HL-60/S4 (cell line): ENCODE data around the gene TSPAN16.

Source experiments
- in situ Hi-C: fragments of 300-500 bp; cut with MboI; formaldehyde crosslinking; loops from 2 replicates; pipeline ENCODE4 v1.14.3; 2022; ENCODE audit warnings: low sequenced_read_pairs

TSPAN16 gene

GRCh38 chr19:11267316-11268085 is 28.5 kb upstream of the TSPAN16 start:
- in situ Hi-C loops = no loop called here

DNA sequence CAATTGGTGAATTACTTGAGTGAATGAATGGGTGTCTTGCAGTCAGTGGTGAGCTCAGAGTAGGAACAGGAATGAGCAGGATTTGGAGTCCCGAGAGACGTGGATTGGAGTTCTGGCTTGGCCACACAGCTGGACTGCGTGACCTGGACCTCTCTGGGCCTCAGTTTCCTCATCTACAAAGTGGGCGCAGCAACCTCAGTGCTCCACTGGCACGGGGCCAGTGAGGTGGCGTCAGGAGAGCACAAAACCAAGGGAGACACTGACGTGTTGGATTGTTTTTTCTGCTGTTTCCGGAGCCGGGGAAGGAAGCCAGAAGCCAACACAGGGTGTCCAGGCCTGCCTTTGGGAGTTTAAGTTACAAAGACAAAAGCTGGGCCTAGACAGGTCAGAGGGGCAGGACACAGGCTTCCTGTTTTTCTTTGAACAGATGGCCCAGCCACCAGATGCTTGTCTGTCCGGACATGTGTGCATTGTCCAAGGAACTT is 27.1 kb upstream of the TSPAN16 start:
- in situ Hi-C loops = no loop called here

- in situ Hi-C loops = no loop called here
These were observed 26.6 kb upstream of the TSPAN16 start for GRCh38 chr19:11269408-11269807.

DNA sequence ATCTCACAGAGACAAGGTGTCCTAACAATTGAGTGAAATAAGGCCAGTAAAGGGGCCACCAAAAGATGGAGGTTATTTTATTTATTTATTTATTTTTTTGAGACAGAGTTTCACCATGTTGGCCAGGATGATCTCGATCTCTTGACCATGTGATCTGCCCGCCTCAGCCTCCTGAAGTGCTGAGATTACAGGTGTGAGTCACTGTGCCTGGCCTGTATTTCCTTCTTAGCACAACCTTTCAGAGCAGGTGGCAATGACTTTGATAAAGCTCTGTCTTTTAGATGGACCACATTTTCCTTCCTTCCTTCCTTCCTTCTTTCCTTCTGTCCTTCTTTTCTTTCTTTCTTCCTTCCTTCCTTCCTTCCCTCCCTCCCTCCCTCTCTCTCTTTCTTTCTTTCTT is 22.7 kb upstream of the TSPAN16 start:
- in situ Hi-C loops = no loop called here

- in situ Hi-C loops = no loop called here
These were observed 22.0 kb upstream of the TSPAN16 start for GRCh38 chr19:11273989-11274388.

GRCh38 chr19:11274533-11275086 is 21.4 kb upstream of the TSPAN16 start:
- in situ Hi-C loops = no loop called here

GRCh38 chr19:11278670-11279069 is 17.3 kb upstream of the TSPAN16 start:
- in situ Hi-C loops = no loop called here

DNA sequence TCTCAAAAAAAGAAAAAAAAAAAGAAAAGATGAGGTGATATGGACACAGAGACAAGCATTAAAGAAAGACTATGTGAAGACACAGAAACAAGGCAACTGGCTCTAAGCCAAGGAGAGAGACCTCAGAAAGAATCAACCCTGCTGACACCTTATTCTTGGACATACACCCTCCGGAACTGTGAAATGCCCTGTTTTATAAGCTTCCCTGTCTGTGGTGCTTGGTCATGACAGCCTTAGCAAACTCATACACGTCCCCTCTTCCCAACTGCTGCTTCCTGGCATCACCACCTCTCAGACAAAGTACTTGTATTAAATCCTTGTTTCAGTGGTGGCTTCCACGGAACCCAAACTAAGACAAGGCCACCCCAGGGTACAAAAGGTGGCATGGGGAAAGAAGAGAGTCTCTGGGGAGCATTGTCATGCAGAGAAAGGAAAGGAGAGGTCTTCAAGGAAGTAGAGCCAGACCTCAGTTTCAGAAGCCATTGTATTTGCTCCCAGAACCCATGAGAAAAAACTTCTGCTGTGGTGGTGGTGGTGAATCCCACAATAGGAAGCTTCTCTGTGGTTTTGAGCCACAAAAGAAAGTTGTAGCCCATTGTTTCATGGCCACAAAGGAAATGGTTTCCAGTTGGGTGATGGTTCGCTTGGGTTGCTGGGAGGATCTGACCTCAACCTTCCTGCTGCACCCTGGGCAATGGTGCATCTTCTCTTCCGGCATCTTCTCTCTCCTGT is 16.3 kb upstream of the TSPAN16 start:
- in situ Hi-C loops = no loop called here

DNA sequence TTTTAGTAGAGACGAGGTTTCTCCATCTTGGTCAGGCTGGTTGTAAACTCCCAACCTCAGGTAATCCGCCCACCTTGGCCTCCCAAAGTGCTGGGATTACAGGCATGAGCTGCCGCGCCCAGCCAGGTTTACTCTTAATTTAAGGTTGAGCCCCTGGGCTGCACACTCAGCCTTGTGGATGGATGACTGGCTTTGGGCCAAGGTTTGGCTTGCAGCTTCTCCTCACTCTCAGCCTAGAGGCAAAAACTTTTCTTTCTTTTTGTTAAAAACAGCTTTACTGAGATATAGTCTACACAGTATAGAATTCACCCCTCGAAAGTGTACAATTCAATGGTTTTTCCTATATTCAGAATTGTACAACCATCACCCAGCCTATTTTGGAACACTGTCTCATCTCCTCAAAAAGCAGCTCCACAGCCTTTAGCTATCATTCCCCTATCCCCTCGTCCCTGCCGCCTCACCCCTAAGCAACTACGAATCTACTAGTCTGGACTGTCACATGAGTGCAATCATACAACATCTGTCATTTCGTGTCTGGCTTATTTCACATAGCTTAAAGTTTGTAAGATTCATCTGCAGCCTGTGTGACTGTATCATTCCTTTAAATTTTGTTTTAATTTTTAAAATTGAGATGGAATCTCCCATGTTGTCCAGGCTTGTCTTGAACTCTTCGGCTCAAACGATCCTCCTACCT is 14.5 kb upstream of the TSPAN16 start:
- in situ Hi-C loops = no loop called here

- in situ Hi-C loops = no loop called here
These were observed 11.4 kb upstream of the TSPAN16 start for GRCh38 chr19:11284515-11284914.

GRCh38 chr19:11286312-11286974 is 9.5 kb upstream of the TSPAN16 start:
- in situ Hi-C loops = no loop called here

GRCh38 chr19:11288349-11288748 is 7.6 kb upstream of the TSPAN16 start:
- in situ Hi-C loops = no loop called here

DNA sequence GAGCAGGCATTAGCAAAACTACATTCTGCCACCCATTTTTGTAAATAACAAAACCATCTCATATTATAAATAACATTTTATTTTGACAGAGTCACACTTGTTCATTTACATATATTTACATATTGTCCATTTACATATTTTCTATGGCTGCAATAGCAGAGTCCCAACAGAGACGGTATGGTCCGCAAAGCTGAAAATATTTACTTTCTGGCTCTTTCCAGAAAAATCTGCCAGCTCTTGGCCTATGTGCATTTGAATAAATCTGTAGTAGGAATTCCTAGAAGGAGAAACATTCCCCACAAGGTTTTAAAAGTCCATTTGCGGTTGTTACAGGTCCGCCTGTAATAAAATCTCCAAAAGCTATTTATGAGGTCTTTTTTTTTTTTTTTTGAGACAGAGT is 5.7 kb upstream of the TSPAN16 start:
- in situ Hi-C loops = loop anchor here (10.0 kb wide), 1 partner anchor 155 kb away; no protein-coding TSS in a partner anchor

DNA sequence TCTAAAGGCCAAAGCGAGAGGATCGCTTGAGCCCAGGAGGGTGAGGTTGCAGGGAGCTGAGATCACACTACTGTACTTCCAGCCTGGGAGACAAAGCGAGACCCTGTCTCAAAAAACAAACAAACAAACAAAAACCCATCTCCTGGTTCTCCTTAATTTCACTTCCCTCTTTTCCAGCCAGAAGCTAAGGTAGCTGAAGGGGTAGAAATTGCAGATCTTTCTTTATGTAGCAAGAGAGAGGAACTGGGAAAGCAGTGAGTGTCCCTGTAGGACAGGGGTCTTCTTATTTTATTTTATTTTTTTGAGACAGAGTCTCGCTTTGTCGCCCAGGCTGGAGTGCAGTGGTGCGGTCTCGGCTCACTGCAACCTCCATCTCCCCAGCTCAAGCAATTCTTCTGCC is 4.5 kb upstream of the TSPAN16 start:
- in situ Hi-C loops = loop anchor here (10.0 kb wide), 1 partner anchor 153 kb away; no protein-coding TSS in a partner anchor

GRCh38 chr19:11291991-11292390 is 4.0 kb upstream of the TSPAN16 start:
- in situ Hi-C loops = loop anchor here (10.0 kb wide), 1 partner anchor 153 kb away; no protein-coding TSS in a partner anchor

DNA sequence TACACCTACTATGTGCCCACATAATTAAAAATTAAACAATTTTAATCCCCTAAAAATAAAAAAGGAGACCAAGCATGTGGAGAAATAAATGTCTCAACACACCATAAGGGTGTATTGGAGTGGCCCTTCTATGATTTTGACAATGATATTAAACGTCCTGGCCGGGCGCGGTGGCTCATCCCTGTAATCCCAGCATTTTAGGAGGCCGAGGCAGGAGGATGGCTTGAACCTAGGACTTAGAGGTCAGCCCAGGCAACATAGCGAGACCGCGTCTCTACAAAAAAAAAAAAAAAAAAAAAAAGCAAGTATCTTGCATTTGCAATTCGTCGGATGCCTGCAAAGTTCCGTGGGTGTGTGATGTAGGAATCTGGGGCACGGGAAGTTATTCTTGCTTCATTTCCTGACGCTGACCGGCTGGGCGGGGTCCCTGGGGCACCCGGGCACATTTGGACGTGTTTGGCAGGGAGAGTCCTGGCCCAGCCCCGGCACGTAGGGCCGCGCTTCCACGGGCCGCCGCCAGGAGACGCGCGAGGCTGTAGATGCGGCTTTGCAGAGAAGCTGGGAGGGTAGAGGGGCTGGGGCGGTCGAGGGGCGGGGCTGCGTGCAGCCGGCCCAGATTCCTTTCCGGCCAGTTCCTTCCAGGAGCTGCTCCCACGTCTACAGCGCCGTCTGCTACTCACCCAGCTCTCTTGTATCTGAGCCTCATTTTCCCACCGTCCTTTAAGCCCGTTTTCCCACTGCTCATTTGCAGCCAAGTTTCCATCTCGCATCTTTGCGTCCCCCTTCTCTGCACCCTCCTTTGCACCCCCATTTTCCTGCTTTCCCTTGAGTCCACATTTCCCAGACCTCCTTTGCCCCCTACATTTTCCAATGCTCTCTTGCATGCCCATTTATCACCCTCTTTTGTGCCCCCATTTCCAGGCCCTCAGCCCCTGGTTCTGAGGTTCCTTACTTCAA is 2.2 kb upstream of the TSPAN16 start:
- in situ Hi-C loops = loop anchor here (10.0 kb wide), 1 partner anchor 151 kb away; no protein-coding TSS in a partner anchor

DNA sequence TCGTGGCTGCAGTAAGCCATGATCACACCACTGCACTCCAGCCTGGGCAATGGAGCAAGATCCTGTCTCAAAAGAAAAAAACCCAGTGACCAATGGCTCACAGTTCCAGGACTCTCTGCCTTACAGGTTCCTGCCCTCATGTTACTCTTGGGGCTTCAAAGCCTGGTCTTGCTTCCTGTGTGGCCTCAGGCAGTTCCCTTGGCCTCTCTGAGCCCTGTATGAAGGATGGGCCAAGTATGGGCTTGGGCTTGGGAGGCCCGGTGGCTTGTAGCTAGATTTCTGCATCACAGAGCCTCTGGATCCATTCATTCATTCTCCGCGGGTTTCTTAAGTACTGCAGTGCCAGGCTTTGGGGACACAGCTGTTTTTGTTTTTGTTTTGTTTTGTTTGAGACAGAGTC is 780 bp upstream of the TSPAN16 start:
- in situ Hi-C loops = loop anchor here (10.0 kb wide), 1 partner anchor 150 kb away; no protein-coding TSS in a partner anchor

DNA sequence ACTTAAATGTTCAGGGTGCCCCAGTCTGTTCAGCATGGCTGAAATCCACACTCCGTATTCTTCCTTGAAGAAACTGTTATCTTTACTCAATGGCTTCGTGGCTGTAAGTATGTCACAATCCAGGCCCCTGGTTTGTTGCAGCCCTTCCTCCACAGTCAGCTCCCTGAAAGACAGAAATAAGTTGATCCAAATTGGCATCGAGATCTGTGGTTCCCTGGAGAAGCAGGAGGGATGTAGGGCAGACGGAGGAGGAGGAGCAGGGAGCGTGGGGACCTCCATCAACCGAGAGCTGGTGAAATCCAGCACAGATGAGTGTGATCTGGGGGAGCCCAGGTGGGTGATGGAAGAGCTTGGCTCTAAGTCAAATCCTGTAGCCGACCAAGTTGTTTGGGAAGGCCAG is 304 bp downstream of the TSPAN16 start:
- in situ Hi-C loops = loop anchor here (10.0 kb wide), 1 partner anchor 149 kb away; no protein-coding TSS in a partner anchor
